ENCODE results near the gene PRKD3. TPM values are rescaled to one million over a fixed set of nuclear protein-coding genes. Genes with fewer than 3 reads are reported as not detected.

PRKD3 gene
- total and polyA plus RNA-seq, 10 of the 15 experiments (the other 5 are each of a cell fraction or from before 2014, with no cell fraction given), result 3.3 to 14.9 (median 7.9) TPM

DNA sequence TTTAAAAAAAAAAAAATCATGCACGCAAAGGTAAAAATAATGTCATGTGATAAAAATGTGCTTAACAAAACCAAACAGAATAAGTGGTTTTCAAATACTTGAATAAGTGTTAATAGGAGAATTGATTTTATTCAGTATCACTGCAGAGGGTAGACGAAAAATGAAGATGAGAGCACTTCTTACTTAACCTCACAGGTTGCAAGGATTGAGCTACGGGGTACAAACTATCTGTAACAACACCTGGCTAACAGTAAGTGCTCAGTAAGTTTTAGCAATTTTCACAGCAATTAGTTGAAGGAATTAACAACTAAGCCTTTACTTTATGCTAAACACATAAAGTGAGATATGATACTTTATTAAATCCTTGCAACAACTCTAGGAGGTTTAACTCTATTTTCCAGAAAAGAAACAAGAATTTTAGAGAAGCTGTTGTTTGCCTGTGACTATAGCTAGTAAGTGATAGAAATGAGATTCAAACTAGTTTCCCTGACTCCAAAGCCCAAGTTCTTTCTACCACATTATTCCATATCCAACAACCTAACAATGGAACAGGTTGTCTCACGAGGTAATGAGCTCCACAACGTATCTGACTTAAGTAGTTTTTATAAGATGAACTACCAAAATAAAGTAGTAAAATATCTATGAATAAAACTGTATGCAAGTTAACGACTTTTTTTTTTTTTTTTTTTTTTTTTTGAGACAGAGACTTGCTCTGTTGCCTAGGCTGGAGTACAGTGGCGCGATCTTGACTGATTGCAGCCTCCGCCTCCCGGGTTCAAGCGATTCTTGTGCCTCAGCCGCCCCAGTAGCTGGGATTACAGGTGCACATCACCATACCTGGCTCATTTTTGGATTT, 4.7 kb downstream of the PRKD3 start:
- SMC1A ChIA-PET (ENCODE audit: uncharacterized antibody, unreplicated experiment), result interaction anchor here (0.6 to 2.3 kb wide), 4 partner anchors 20 to 89 kb away, joined by 3 to 8 read pairs (median 5); no protein-coding TSS in a partner anchor
- FAIRE-seq, result no peak
- POLR2A ChIA-PET, result interaction anchor here (0.7 to 1.0 kb wide), 5 partner anchors 7 to 548 kb away, joined by 3 to 8 read pairs (median 5); no protein-coding TSS in a partner anchor
- CTCF ChIA-PET, result interaction anchor here (0.7 to 2.1 kb wide), 4 partner anchors 11 to 76 kb away, joined by 3 to 8 read pairs (median 4); no protein-coding TSS in a partner anchor
- in situ Hi-C loops (cut with MboI), result no loop called here
- Histone ChIP-seq H4K20me1 (ENCODE audit: control insufficient read depth, insufficient read depth) (no peaks in the 10 kb centered on the region), H3K9me3 (replicated peaks; ENCODE audit: control insufficient read depth, insufficient read depth, low read length) (no peaks in the 10 kb centered on the region), H2AFZ (ENCODE audit: control insufficient read depth, low read depth, low read length) (no peak overlapping the region), H3K27ac (ENCODE audit: control insufficient read depth, insufficient read depth) (no peak overlapping the region), H3K4me3 (no peak overlapping the region), H3K4me2 (ENCODE audit: control insufficient read depth, insufficient read depth) (0 out of 2 replicates have a peak overlapping the region, but pooled peaks have one; percentile 5), H3K27me3 (replicated peaks in 1 of 2; ENCODE audit: control insufficient read depth in 2 of 2, insufficient read depth in 2 of 2, low read length in 1 of 2) (peaks cover 0 to 2% of the 10 kb centered on the region in 2 experiments; a peak in 2 of 4 replicates), H3K36me3 (ENCODE audit: control insufficient read depth in 2 of 2, insufficient read depth in 2 of 2, low read length in 1 of 2) (peaks cover 0 to 4% of the 10 kb centered on the region in 2 experiments; a peak in 1 of 4 replicates), H3K9ac (ENCODE audit: control insufficient read depth, insufficient read depth, low read length) (no peak overlapping the region), H3K4me1 (ENCODE audit: control insufficient read depth, insufficient read depth, low read length) (peaks cover 6% of the 10 kb centered on the region; the same call in 1 of the 2 replicates), H3K79me2 (ENCODE audit: control insufficient read depth, insufficient read depth, low read length) (peaks cover 5% of the 10 kb centered on the region)
- no peak for ATAC-seq
- BruUV-seq (replicated peaks), result no TSS peak
- intact Hi-C loops (cut with micrococcal nuclease; ENCODE audit: unreplicated experiment), result loop anchor here (5.0 kb wide), 2 partner anchors 57 to 72 kb away; no protein-coding TSS in a partner anchor
- RAD21 ChIA-PET (ENCODE audit: unreplicated experiment), result interaction anchor here (0.7 to 1.4 kb wide), 2 partner anchors 8 to 19 kb away, joined by 3 to 4 read pairs; no protein-coding TSS in a partner anchor
- DNase-seq (ENCODE audit: low read depth, low spot score), result no peak
- TF ChIP-seq, protein P1, sequence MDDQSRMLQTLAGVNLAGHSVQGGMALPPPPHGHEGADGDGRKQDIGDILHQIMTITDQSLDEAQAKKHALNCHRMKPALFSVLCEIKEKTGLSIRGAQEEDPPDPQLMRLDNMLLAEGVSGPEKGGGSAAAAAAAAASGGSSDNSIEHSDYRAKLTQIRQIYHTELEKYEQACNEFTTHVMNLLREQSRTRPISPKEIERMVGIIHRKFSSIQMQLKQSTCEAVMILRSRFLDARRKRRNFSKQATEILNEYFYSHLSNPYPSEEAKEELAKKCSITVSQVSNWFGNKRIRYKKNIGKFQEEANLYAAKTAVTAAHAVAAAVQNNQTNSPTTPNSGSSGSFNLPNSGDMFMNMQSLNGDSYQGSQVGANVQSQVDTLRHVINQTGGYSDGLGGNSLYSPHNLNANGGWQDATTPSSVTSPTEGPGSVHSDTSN (IDR thresholded peaks at IDR 0.05; ENCODE audit: insufficient replicate concordance, low read depth, low read length), result no peak
- TF ChIP-seq ZNF24 (IDR thresholded peaks at IDR 0.05) (no peak), SREBF2 (IDR thresholded peaks at IDR 0.05; ENCODE audit: low read length) (no peak), KDM1A (IDR thresholded peaks at IDR 0.05; ENCODE audit: borderline replicate concordance) (no peak)
- TF ChIP-seq, protein P2, sequence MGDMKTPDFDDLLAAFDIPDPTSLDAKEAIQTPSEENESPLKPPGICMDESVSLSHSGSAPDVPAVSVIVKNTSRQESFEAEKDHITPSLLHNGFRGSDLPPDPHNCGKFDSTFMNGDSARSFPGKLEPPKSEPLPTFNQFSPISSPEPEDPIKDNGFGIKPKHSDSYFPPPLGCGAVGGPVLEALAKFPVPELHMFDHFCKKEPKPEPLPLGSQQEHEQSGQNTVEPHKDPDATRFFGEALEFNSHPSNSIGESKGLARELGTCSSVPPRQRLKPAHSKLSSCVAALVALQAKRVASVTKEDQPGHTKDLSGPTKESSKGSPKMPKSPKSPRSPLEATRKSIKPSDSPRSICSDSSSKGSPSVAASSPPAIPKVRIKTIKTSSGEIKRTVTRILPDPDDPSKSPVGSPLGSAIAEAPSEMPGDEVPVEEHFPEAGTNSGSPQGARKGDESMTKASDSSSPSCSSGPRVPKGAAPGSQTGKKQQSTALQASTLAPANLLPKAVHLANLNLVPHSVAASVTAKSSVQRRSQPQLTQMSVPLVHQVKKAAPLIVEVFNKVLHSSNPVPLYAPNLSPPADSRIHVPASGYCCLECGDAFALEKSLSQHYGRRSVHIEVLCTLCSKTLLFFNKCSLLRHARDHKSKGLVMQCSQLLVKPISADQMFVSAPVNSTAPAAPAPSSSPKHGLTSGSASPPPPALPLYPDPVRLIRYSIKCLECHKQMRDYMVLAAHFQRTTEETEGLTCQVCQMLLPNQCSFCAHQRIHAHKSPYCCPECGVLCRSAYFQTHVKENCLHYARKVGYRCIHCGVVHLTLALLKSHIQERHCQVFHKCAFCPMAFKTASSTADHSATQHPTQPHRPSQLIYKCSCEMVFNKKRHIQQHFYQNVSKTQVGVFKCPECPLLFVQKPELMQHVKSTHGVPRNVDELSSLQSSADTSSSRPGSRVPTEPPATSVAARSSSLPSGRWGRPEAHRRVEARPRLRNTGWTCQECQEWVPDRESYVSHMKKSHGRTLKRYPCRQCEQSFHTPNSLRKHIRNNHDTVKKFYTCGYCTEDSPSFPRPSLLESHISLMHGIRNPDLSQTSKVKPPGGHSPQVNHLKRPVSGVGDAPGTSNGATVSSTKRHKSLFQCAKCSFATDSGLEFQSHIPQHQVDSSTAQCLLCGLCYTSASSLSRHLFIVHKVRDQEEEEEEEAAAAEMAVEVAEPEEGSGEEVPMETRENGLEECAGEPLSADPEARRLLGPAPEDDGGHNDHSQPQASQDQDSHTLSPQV (IDR thresholded peaks at IDR 0.05), result no peak
- 56% methylated on average over 12 of the region's 12 CpGs for WGBS (ENCODE audit: insufficient coverage, insufficient replicate concordance, low lambda C conversion rate, missing lambda C conversion rate)
